A673 (cell line): Measurements from ENCODE around the gene CCL3. TPM values are rescaled to one million over a fixed set of nuclear protein-coding genes. Genes with fewer than 3 reads are reported as not detected.

ENCODE experiments used
- Bru-seq: library from RNA; stranded (reverse); fragments of 400-500 nt; gene quantifications from one replicate; lab custom pipeline; 2021; lab: Mats Ljungman, UMichigan
- BruChase-seq, 2 experiments: library from RNA; stranded (reverse); fragments of 400-500 nt; gene quantifications; one replicate each; lab custom pipeline; 2021; lab: Mats Ljungman, UMichigan
- BruUV-seq: library from RNA; stranded (reverse); fragments of 400-500 nt; replicated peaks from 2 replicates; lab custom pipeline; 2021; lab: Mats Ljungman, UMichigan
- CTCF ChIA-PET: fragments of 300-600 bp; sonication (Branson Sonifier 250); formaldehyde crosslinking; loops from one replicate; lab custom pipeline; 2022; ENCODE audit warnings: antibody characterized with exemption; lab: Charles Lee
- POLR2A ChIA-PET: fragments of 300-600 bp; sonication (Branson Sonifier 250); formaldehyde crosslinking; loops from one replicate; lab custom pipeline; 2022; ENCODE audit warnings: antibody characterized with exemption; ENCODE audit not compliant: low non-redundant PET; lab: Charles Lee
- DNase-seq: peaks from one replicate; pipeline ENCODE4 v3.0.0-alpha.2; 2015; ENCODE audit warnings: low spot score
- H3K27ac ChIP-seq: fragments of 200-600 bp; sonication (generic); 2 replicates; pipeline ENCODE4 v1.5.1; 2016; ENCODE audit warnings: mixed run types, low read depth, mild to moderate bottlenecking, mixed read lengths, antibody characterized with exemption, low read length; ENCODE audit not compliant: poor library complexity, severe bottlenecking
- H3K27me3 ChIP-seq: fragments of 200-600 bp; sonication (generic); replicated peaks from 2 replicates; pipeline ENCODE4 v1.6.1; 2017; ENCODE audit warnings: mixed run types, low read depth, mild to moderate bottlenecking, mixed read lengths, antibody characterized with exemption, low read length; ENCODE audit not compliant: insufficient read depth, poor library complexity
- H3K36me3 ChIP-seq: fragments of 200-600 bp; sonication (generic); 2 replicates; pipeline ENCODE4 v1.6.1; 2016; ENCODE audit warnings: mixed run types, mild to moderate bottlenecking, mixed read lengths, antibody characterized with exemption, low read length; ENCODE audit not compliant: insufficient read depth, poor library complexity, severe bottlenecking
- H3K4me1 ChIP-seq: fragments of 200-600 bp; sonication (generic); 2 replicates; pipeline ENCODE4 v1.6.1; 2017; ENCODE audit warnings: mixed run types, mild to moderate bottlenecking, mixed read lengths, antibody characterized with exemption, low read length; ENCODE audit not compliant: insufficient read depth, poor library complexity, severe bottlenecking
- H3K4me3 ChIP-seq: fragments of 200-600 bp; sonication (generic); 2 replicates; pipeline ENCODE4 v1.5.1; 2016; ENCODE audit warnings: low read depth, mixed run types, mild to moderate bottlenecking, mixed read lengths, low read length; ENCODE audit not compliant: poor library complexity, severe bottlenecking
- H3K9me3 ChIP-seq: fragments of 200-600 bp; sonication (generic); 2 replicates; pipeline ENCODE4 v1.6.1; 2016; ENCODE audit warnings: mixed run types, low read depth, mild to moderate bottlenecking, mixed read lengths, antibody characterized with exemption, low read length; ENCODE audit not compliant: poor library complexity, severe bottlenecking
- CTCF ChIP-seq: fragments of 300-800, 200-600 bp; sonication (generic); conservative IDR thresholded peaks from 2 replicates; pipeline ENCODE4 v1.5.1; 2017; ENCODE audit warnings: low read depth, mild to moderate bottlenecking, antibody characterized with exemption, low read length, moderate library complexity, mixed read lengths
- EZH2 ChIP-seq: fragments of 200-600 bp; sonication (generic); IDR thresholded peaks from 2 replicates; pipeline ENCODE4 v1.6.1; 2017; ENCODE audit warnings: borderline replicate concordance, low read depth, mild to moderate bottlenecking, mixed read lengths, antibody characterized with exemption, low read length; ENCODE audit not compliant: poor library complexity, severe bottlenecking
- intact Hi-C: fragments of 100-400 bp; cut with micrococcal nuclease; formaldehyde crosslinking; loops from one replicate; pipeline ENCODE4 v1.10.0; 2022; ENCODE audit not compliant: unreplicated experiment
- long read RNA-seq: library from polyadenylated mRNA; stranded (forward); transcript quantifications from one replicate; pipeline ENCODE4 v2.0.0, GENCODE V29; 2022
- total RNA-seq: library from RNA; stranded (reverse); gene quantifications from 2 replicates; pipeline ENCODE4 v1.2.3, GENCODE V29; 2021

Gene CCL3
- total RNA-seq (not detected in 2 replicates), Bru-seq, nascent RNA (not detected), BruChase-seq, experiment 1, labeled RNA remaining after a 2-hour chase (not detected), BruChase-seq, experiment 2, labeled RNA remaining after a 6-hour chase (not detected)
- long read RNA-seq = 0 reads

- no peaks in the 10 kb centered on the region for H3K27me3 ChIP-seq
- CTCF ChIA-PET = no interaction called here
Observed at GRCh38 chr17:36089888-36090836, at the start of gene CCL3. TSS of gene CCL3 (minus strand) at chr17:36090143. CDS start at chr17:36090058, 85 bp downstream.

GRCh38 chr17:36136439-36136838, 46.5 kb upstream of the CCL3 start:
- BruUV-seq = no TSS peak
- CTCF ChIA-PET = no interaction called here
- no peaks in the 10 kb centered on the region for H3K4me1 ChIP-seq
- H3K27me3 ChIP-seq = no peaks in the 10 kb centered on the region
- TF ChIP-seq CTCF (no peak), EZH2 (no peak)
- intact Hi-C loops = no loop called here
- H3K4me3 ChIP-seq = no peak overlapping the region
- POLR2A ChIA-PET = no interaction called here
- H3K27ac ChIP-seq = no peak overlapping the region
- DNase-seq = no peak
- no peaks in the 10 kb centered on the region for H3K9me3 ChIP-seq
- H3K36me3 ChIP-seq = no peaks in the 10 kb centered on the region

More at GRCh38 chr17:36089888-36090836, at the start of gene CCL3:
- TF ChIP-seq CTCF (no peak), EZH2 (no peak)
- H3K27ac ChIP-seq = no peak within 1 kb of the TSS
- DNase-seq = no peak
- H3K4me1 ChIP-seq = no peaks in the 10 kb centered on the region
- intact Hi-C loops = no loop called here
- POLR2A ChIA-PET = no interaction called here
- BruUV-seq = no TSS peak
- H3K9me3 ChIP-seq = no peaks in the 10 kb centered on the region
- no peaks in the 10 kb centered on the region for H3K36me3 ChIP-seq
- H3K4me3 ChIP-seq = no peak within 1 kb of the TSS

GRCh38 chr17:36136036-36136435, 46.1 kb upstream of the CCL3 start:
- ChIA-PET POLR2A (no interaction called here), CTCF (no interaction called here)
- Histone ChIP-seq H3K4me1 (no peaks in the 10 kb centered on the region), H3K9me3 (no peaks in the 10 kb centered on the region), H3K36me3 (no peaks in the 10 kb centered on the region), H3K4me3 (no peak overlapping the region), H3K27me3 (no peaks in the 10 kb centered on the region), H3K27ac (no peak overlapping the region)
- no TSS peak for BruUV-seq
- intact Hi-C loops = no loop called here
- DNase-seq = no peak
- TF ChIP-seq EZH2 (no peak), CTCF (no peak)
